Adrenal gland (tissue), 12 donors: ENCODE measurements around the gene PDGFD. TPM values are rescaled to one million over a fixed set of nuclear protein-coding genes. Genes with fewer than 3 reads are reported as not detected.

Experiments
- DNase-seq, 7 donors: peaks; one replicate each; pipeline ENCODE4 v3.0.0-alpha.2; 2019 to 2020
- H3K27ac ChIP-seq, 5 donors: fragments of 200-600 bp; sonication (generic) in 4 of 5; 1 replicate in 3 of 5; 2 replicates in 2 of 5; pipeline versions ENCODE4 v1.5.1 to v1.8.0; 2016 to 2020; ENCODE audit warnings: mild to moderate bottlenecking in 1 of 5
- H3K27me3 ChIP-seq: fragments of 200-600 bp; 2 replicates; pipeline ENCODE4 v1.8.0; 2021
- H3K36me3 ChIP-seq, 2 donors: fragments of 200-600 bp; replicated peaks in 1 of 2; 1 replicate in 1 of 2; 2 replicates in 1 of 2; pipeline versions ENCODE4 v1.5.1 to v1.8.0; 2018 to 2022
- H3K4me1 ChIP-seq, 2 donors: fragments of 200-600 bp; replicated peaks in 1 of 2; 1 replicate in 1 of 2; 2 replicates in 1 of 2; pipeline versions ENCODE4 v1.5.1 to v1.8.0; 2018 to 2021
- H3K4me3 ChIP-seq, 4 donors: fragments of 200-600 bp; sonication (generic) in 3 of 4; one replicate each; pipeline ENCODE4 v1.5.1; 2016 to 2018
- H3K9me3 ChIP-seq, 3 donors: fragments of 200-600 bp; sonication (generic) in 1 of 3; replicated peaks in 1 of 3; 1 replicate in 2 of 3; 2 replicates in 1 of 3; pipeline versions ENCODE4 v1.5.1 to v1.8.0; 2016 to 2021
- POLR2A ChIP-seq, 2 donors: fragments of 450-650 bp; IDR thresholded peaks; one replicate each; pipeline ENCODE4 v1.6.1; 2017; ENCODE audit warnings: antibody characterized with exemption in 2 of 2, mild to moderate bottlenecking in 2 of 2, moderate library complexity in 1 of 2
- WGBS, 4 donors: extraction: QIAGEN DNeasy Blood & Tissue Kit in 2 of 4; methylation state at CpG; one replicate each; pipeline versions ENCODE4 v1.1.5 to v1.1.7; 2013 to 2017; 5-methylcytosine and 5-hydroxymethylcytosine counted together
- intact Hi-C, 2 donors: fragments of 100-400 bp; cut with DNase I; formaldehyde crosslinking; loops; one replicate each; pipeline versions ENCODE4 v1.14.1 to v1.15.0; 2022 to 2023
- polyA plus RNA-seq, 3 donors: library from polyadenylated mRNA; stranded (reverse); fragments of 200-250 nt in 2 of 3; fragments of 350-450 nt in 1 of 3; fragmentation: Illumina TruSeq in 1 of 3; extraction: RNeasy Lipid Tissue Mini Kit (QIAGEN cat#74804) in 1 of 3; gene quantifications; one replicate each; pipeline ENCODE4 v1.2.3, GENCODE V29; 2013 to 2014
- total RNA-seq, 9 donors: library from RNA; depleted of rRNA in 4 of 9; stranded (reverse); fragments of >200 nt in 4 of 9; fragments of 120-200 nt in 1 of 9; fragmentation: NEBNext Ultra II Directional in 1 of 9; extraction: Animal tissue kit (Norgen Biotek cat#: 25700) in 1 of 9; gene quantifications; one replicate each; pipeline versions ENCODE4 v1.1.0 to v1.2.4, GENCODE V29; 2013 to 2023
- TF ChIP-seq, protein P1 (sequence below), 6 experiments: fragments of 450-650 bp in 4 of 6; fragments of 200-600 bp in 2 of 6; sonication (generic) in 1 of 6; IDR thresholded peaks; 1 replicate in 5 of 6; 2 replicates in 1 of 6; pipeline versions ENCODE4 v1.5.1 to v1.8.0; 2016 to 2021; ENCODE audit warnings: antibody characterized with exemption in 6 of 6, mild to moderate bottlenecking in 2 of 6, moderate library complexity in 1 of 6
- donor health status: healthy with polysubstance abuse.
- donor health status: Bipolar disorder and iron deficiency.
- donor health status: DM: yes; HTN: yes; CAD: no.
- donor health status: DM: no; HTN: no; CAD: no.
- donor health status: DM: no; HTN: no; CAD: no.
- donor health status: DM: yes; HTN: yes; CAD: no.

Gene PDGFD
- total and polyA plus RNA-seq, 12 donors: 42.7 to 297 (median 199) TPM

GRCh38 chr11:103920449-103920848 lies 243.5 kb downstream of the PDGFD start:
- WGBS, 4 donors: 96 to 100% (median 98%) methylated on average over 1 of the region's 1 CpG

DNA sequence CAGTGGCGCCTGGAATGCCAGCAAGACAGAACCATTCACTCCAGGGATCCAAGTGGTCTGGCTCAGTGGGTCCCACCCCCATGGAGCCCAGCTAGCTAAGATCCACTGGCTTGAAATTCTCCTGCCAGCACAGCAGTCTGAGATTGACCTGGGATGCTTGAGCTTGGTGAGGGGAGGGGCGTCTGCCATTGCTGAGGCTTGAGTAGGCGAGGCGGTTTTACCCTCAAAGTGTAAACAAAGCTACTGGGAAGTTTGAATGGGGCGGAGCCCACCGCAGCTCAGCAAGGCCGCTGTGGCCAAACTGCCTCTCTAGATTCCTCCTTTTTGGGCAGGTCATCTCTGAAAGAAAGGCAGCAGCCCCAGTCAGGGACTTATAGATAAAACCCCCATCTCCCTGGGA lies 253.2 kb downstream of the PDGFD start:
- 95 to 100% (median 99%) methylated on average over 1 to 7 of the region's 7 CpGs for WGBS, 4 donors
- no peaks in the 10 kb centered on the region for H3K9me3 ChIP-seq
- TF ChIP-seq, protein P1, sequence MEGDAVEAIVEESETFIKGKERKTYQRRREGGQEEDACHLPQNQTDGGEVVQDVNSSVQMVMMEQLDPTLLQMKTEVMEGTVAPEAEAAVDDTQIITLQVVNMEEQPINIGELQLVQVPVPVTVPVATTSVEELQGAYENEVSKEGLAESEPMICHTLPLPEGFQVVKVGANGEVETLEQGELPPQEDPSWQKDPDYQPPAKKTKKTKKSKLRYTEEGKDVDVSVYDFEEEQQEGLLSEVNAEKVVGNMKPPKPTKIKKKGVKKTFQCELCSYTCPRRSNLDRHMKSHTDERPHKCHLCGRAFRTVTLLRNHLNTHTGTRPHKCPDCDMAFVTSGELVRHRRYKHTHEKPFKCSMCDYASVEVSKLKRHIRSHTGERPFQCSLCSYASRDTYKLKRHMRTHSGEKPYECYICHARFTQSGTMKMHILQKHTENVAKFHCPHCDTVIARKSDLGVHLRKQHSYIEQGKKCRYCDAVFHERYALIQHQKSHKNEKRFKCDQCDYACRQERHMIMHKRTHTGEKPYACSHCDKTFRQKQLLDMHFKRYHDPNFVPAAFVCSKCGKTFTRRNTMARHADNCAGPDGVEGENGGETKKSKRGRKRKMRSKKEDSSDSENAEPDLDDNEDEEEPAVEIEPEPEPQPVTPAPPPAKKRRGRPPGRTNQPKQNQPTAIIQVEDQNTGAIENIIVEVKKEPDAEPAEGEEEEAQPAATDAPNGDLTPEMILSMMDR (IDR thresholded peaks at IDR 0.05): no peak
- no peak for TF ChIP-seq POLR2A (IDR thresholded peaks at IDR 0.05)
- H3K36me3 ChIP-seq: no peaks in the 10 kb centered on the region
- H3K4me3 ChIP-seq: no peak overlapping the region
- no peak for DNase-seq
- peaks cover 0 to 3% of the 10 kb centered on the region in 2 donors for H3K4me1 ChIP-seq
- no peaks in the 10 kb centered on the region for H3K27me3 ChIP-seq
- H3K27ac ChIP-seq: no peak overlapping the region
- intact Hi-C loops: no loop called here

More at GRCh38 chr11:103920449-103920848, 243.5 kb downstream of the PDGFD start:
- Histone ChIP-seq H3K4me1 (peaks cover 3 to 11% of the 10 kb centered on the region in 2 donors), H3K36me3 (no peaks in the 10 kb centered on the region), H3K27me3 (no peaks in the 10 kb centered on the region), H3K27ac (no peak overlapping the region), H3K4me3 (no peak overlapping the region), H3K9me3 (no peaks in the 10 kb centered on the region)
- DNase-seq: no peak
- intact Hi-C loops: no loop called here
- TF ChIP-seq, protein P1 (IDR thresholded peaks at IDR 0.05): no peak
- no peak for TF ChIP-seq POLR2A (IDR thresholded peaks at IDR 0.05)

DNA sequence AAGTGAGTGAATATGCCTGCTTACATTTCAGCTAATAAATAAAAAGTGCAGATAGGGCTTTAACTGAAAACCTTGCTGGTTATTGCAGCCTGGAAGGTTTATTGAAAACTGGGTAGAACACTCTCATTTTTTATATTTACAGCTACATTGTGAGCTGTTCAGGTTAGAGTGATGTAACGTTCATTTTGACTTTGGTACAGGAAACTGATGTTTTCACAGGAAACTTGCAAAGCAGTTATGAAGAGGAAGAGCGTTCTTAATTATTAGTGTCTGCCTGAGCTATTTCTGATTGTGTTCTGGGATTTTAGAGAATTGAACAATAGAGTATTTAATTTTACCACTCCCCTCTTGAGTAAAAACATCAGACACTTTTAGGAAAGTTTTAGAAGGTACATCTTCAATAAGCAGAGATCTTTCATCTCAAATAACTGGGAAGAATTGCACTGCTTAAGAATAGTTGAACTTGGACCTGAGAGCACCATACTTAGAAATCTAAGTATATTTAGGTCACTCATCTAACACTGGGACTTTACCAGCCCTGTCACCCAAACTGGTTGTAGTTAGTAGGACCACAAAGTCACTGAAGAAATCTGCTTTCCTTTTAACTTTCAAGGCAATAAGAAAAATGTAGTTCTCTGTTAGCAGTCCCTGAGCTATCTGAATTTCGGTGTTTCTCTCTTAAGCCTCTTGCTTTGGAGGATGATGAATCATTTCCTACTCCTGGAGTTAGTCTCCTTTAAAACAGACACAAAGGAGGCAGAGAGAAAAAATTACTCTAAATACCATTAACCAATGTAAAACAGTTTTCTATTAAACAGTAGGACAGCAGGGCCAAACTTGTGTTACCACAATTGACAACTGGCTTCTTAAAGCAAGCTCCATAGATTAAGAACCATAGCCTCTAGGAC lies 256.1 kb downstream of the PDGFD start:
- Histone ChIP-seq H3K27me3 (no peaks in the 10 kb centered on the region), H3K36me3 (no peaks in the 10 kb centered on the region), H3K4me1 (peaks cover 0 to 3% of the 10 kb centered on the region in 2 donors), H3K4me3 (no peak overlapping the region), H3K27ac (peak overlapping the region in 2 of 5 donors; percentile 0 to 73), H3K9me3 (no peaks in the 10 kb centered on the region)
- intact Hi-C loops: no loop called here
- no peak for TF ChIP-seq POLR2A (IDR thresholded peaks at IDR 0.05)
- TF ChIP-seq, protein P1 (IDR thresholded peaks at IDR 0.05): no peak
- WGBS, 4 donors: 37 to 49% (median 44%) methylated on average over 3 of the region's 3 CpGs
- no peak for DNase-seq

DNA sequence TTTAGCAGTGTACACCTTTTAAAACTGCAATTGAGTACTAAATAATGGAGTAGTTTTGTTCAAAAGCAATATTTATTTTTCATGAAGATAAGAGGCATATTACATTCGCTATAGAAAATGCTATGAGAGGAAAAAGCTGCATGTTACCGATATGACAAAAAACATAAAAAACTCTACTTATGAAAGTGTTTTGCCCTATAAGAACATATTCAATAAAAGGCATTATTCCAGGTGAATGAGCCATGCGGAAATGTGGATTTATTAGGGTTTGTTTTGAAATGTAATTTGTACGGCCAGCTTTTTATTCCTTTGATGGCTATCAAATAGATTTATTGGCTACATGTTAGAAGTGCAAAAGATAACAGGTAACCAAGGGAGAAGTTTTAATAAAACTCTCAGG lies 256.8 kb downstream of the PDGFD start:
- 65 to 70% (median 68%) methylated on average over 4 of the region's 4 CpGs for WGBS, 4 donors
- no peak for TF ChIP-seq POLR2A (IDR thresholded peaks at IDR 0.05)
- TF ChIP-seq, protein P1 (IDR thresholded peaks at IDR 0.05): no peak
- H3K4me3 ChIP-seq: no peak overlapping the region

More for the DNA sequence above, 256.8 kb downstream of the PDGFD start:
- Histone ChIP-seq H3K9me3 (no peaks in the 10 kb centered on the region), H3K27me3 (no peaks in the 10 kb centered on the region), H3K27ac (no peak overlapping the region), H3K36me3 (no peaks in the 10 kb centered on the region), H3K4me1 (peaks cover 0 to 3% of the 10 kb centered on the region in 2 donors)
- intact Hi-C loops: no loop called here
- no peak for DNase-seq
